ENCODE data around the gene PTCD2.
"Not testable (repeated sequence)": the region's sequence is repeated elsewhere in the genome, so short reads cannot be mapped to it uniquely, and the experiment has no call there.

Gene PTCD2

GRCh38 chr5:72314571-72315172 is 5.5 kb upstream of the PTCD2 start:
- H3K4me1 ChIP-seq (ENCODE audit: control insufficient read depth in 1 of 2, insufficient read depth in 2 of 2, low read length in 2 of 2), result peaks cover 3 to 22% of the 10 kb centered on the region in 2 donors
- no peaks in the 10 kb centered on the region for H3K9me3 ChIP-seq (ENCODE audit: control insufficient read depth in 1 of 2, low read length in 2 of 2)
- H3K27me3 ChIP-seq (ENCODE audit: low read depth, low read length), result no peaks in the 10 kb centered on the region
- no peak overlapping the region for H3K4me3 ChIP-seq (ENCODE audit: low read depth in 1 of 2, low read length in 2 of 2)
- no peak overlapping the region for H3K27ac ChIP-seq (ENCODE audit: low read length)
- H3K36me3 ChIP-seq (ENCODE audit: control insufficient read depth in 1 of 2, insufficient read depth in 2 of 2, low read length in 2 of 2), result peaks cover 5 to 26% of the 10 kb centered on the region in 2 donors

GRCh38 chr5:72319435-72319975 is 668 bp upstream of the PTCD2 start:
- peaks cover 3 to 19% of the 10 kb centered on the region in 2 donors for H3K4me1 ChIP-seq (ENCODE audit: control insufficient read depth in 1 of 2, insufficient read depth in 2 of 2, low read length in 2 of 2)
- peak overlapping the region; percentile 100 for H3K4me3 ChIP-seq (ENCODE audit: low read depth in 1 of 2, low read length in 2 of 2)
- not testable (repeated sequence) for H3K9me3 ChIP-seq (ENCODE audit: control insufficient read depth in 1 of 2, low read length in 2 of 2); H3K27me3 ChIP-seq (ENCODE audit: low read depth, low read length)
- peaks cover 6 to 10% of the 10 kb centered on the region in 2 donors for H3K36me3 ChIP-seq (ENCODE audit: control insufficient read depth in 1 of 2, insufficient read depth in 2 of 2, low read length in 2 of 2)
- H3K27ac ChIP-seq (ENCODE audit: low read length), result peak overlapping the region; percentile 88

- Histone ChIP-seq H3K36me3 (ENCODE audit: control insufficient read depth in 1 of 2, insufficient read depth in 2 of 2, low read length in 2 of 2) (peaks cover 13 to 35% of the 10 kb centered on the region in 2 donors), H3K27ac (ENCODE audit: low read length) (no peak overlapping the region)
Measured at GRCh38 chr5:72324189-72324825, 4.1 kb downstream of the PTCD2 start.

GRCh38 chr5:72325566-72326305 is 5.6 kb downstream of the PTCD2 start:
- Histone ChIP-seq H3K9me3 (ENCODE audit: control insufficient read depth in 1 of 2, low read length in 2 of 2) (no peaks in the 10 kb centered on the region), H3K27ac (ENCODE audit: low read length) (no peak overlapping the region), H3K4me3 (ENCODE audit: low read depth in 1 of 2, low read length in 2 of 2) (no peak overlapping the region), H3K27me3 (ENCODE audit: low read depth, low read length) (no peaks in the 10 kb centered on the region), H3K36me3 (ENCODE audit: control insufficient read depth in 1 of 2, insufficient read depth in 2 of 2, low read length in 2 of 2) (peaks cover 17 to 36% of the 10 kb centered on the region in 2 donors), H3K4me1 (ENCODE audit: control insufficient read depth in 1 of 2, insufficient read depth in 2 of 2, low read length in 2 of 2) (no peaks in the 10 kb centered on the region)

More at GRCh38 chr5:72324189-72324825, 4.1 kb downstream of the PTCD2 start:
- Histone ChIP-seq H3K9me3 (ENCODE audit: control insufficient read depth in 1 of 2, low read length in 2 of 2) (no peaks in the 10 kb centered on the region), H3K27me3 (ENCODE audit: low read depth, low read length) (no peaks in the 10 kb centered on the region), H3K4me1 (ENCODE audit: control insufficient read depth in 1 of 2, insufficient read depth in 2 of 2, low read length in 2 of 2) (peaks cover 0 to 2% of the 10 kb centered on the region in 2 donors), H3K4me3 (ENCODE audit: low read depth in 1 of 2, low read length in 2 of 2) (no peak overlapping the region)

GRCh38 chr5:72326306-72326649 is 6.1 kb downstream of the PTCD2 start:
- H3K4me1 ChIP-seq (ENCODE audit: control insufficient read depth in 1 of 2, insufficient read depth in 2 of 2, low read length in 2 of 2), result no peaks in the 10 kb centered on the region
- no peaks in the 10 kb centered on the region for H3K9me3 ChIP-seq (ENCODE audit: control insufficient read depth in 1 of 2, low read length in 2 of 2)
- no peak overlapping the region for H3K4me3 ChIP-seq (ENCODE audit: low read depth in 1 of 2, low read length in 2 of 2)
- H3K36me3 ChIP-seq (ENCODE audit: control insufficient read depth in 1 of 2, insufficient read depth in 2 of 2, low read length in 2 of 2), result peaks cover 21 to 41% of the 10 kb centered on the region in 2 donors
- H3K27me3 ChIP-seq (ENCODE audit: low read depth, low read length), result no peaks in the 10 kb centered on the region
- H3K27ac ChIP-seq (ENCODE audit: low read length), result no peak overlapping the region

- H3K36me3 ChIP-seq (ENCODE audit: control insufficient read depth in 1 of 2, insufficient read depth in 2 of 2, low read length in 2 of 2), result peaks cover 24 to 46% of the 10 kb centered on the region in 2 donors
- no peaks in the 10 kb centered on the region for H3K4me1 ChIP-seq (ENCODE audit: control insufficient read depth in 1 of 2, insufficient read depth in 2 of 2, low read length in 2 of 2)
- no peak overlapping the region for H3K27ac ChIP-seq (ENCODE audit: low read length)
- no peaks in the 10 kb centered on the region for H3K9me3 ChIP-seq (ENCODE audit: control insufficient read depth in 1 of 2, low read length in 2 of 2)
- H3K27me3 ChIP-seq (ENCODE audit: low read depth, low read length), result no peaks in the 10 kb centered on the region
- no peak overlapping the region for H3K4me3 ChIP-seq (ENCODE audit: low read depth in 1 of 2, low read length in 2 of 2)
Measured at GRCh38 chr5:72328172-72328571, 8.0 kb downstream of the PTCD2 start.

GRCh38 chr5:72330712-72331111 is 10.5 kb downstream of the PTCD2 start:
- Histone ChIP-seq H3K4me3 (ENCODE audit: low read depth in 1 of 2, low read length in 2 of 2) (no peak overlapping the region), H3K27ac (ENCODE audit: low read length) (no peak overlapping the region), H3K27me3 (ENCODE audit: low read depth, low read length) (no peaks in the 10 kb centered on the region), H3K4me1 (ENCODE audit: control insufficient read depth in 1 of 2, insufficient read depth in 2 of 2, low read length in 2 of 2) (no peaks in the 10 kb centered on the region), H3K36me3 (ENCODE audit: control insufficient read depth in 1 of 2, insufficient read depth in 2 of 2, low read length in 2 of 2) (peaks cover 23 to 35% of the 10 kb centered on the region in 2 donors), H3K9me3 (ENCODE audit: control insufficient read depth in 1 of 2, low read length in 2 of 2) (no peaks in the 10 kb centered on the region)

GRCh38 chr5:72337159-72337558 is 17.0 kb downstream of the PTCD2 start:
- peaks cover 21% of the 10 kb centered on the region in 2 donors for H3K36me3 ChIP-seq (ENCODE audit: control insufficient read depth in 1 of 2, insufficient read depth in 2 of 2, low read length in 2 of 2)
- no peaks in the 10 kb centered on the region for H3K27me3 ChIP-seq (ENCODE audit: low read depth, low read length)
- no peaks in the 10 kb centered on the region for H3K9me3 ChIP-seq (ENCODE audit: control insufficient read depth in 1 of 2, low read length in 2 of 2)
- no peak overlapping the region for H3K4me3 ChIP-seq (ENCODE audit: low read depth in 1 of 2, low read length in 2 of 2)
- no peaks in the 10 kb centered on the region for H3K4me1 ChIP-seq (ENCODE audit: control insufficient read depth in 1 of 2, insufficient read depth in 2 of 2, low read length in 2 of 2)
- no peak overlapping the region for H3K27ac ChIP-seq (ENCODE audit: low read length)

GRCh38 chr5:72338689-72339209 is 18.6 kb downstream of the PTCD2 start:
- no peaks in the 10 kb centered on the region for H3K9me3 ChIP-seq (ENCODE audit: control insufficient read depth in 1 of 2, low read length in 2 of 2)
- H3K27ac ChIP-seq (ENCODE audit: low read length), result no peak overlapping the region
- no peaks in the 10 kb centered on the region for H3K4me1 ChIP-seq (ENCODE audit: control insufficient read depth in 1 of 2, insufficient read depth in 2 of 2, low read length in 2 of 2)
- H3K27me3 ChIP-seq (ENCODE audit: low read depth, low read length), result no peaks in the 10 kb centered on the region
- no peak overlapping the region for H3K4me3 ChIP-seq (ENCODE audit: low read depth in 1 of 2, low read length in 2 of 2)
- H3K36me3 ChIP-seq (ENCODE audit: control insufficient read depth in 1 of 2, insufficient read depth in 2 of 2, low read length in 2 of 2), result peaks cover 32 to 34% of the 10 kb centered on the region in 2 donors

GRCh38 chr5:72346398-72346797 is 26.2 kb downstream of the PTCD2 start:
- no peaks in the 10 kb centered on the region for H3K9me3 ChIP-seq (ENCODE audit: control insufficient read depth in 1 of 2, low read length in 2 of 2)
- no peaks in the 10 kb centered on the region for H3K27me3 ChIP-seq (ENCODE audit: low read depth, low read length)
- no peak overlapping the region for H3K27ac ChIP-seq (ENCODE audit: low read length)
- H3K4me1 ChIP-seq (ENCODE audit: control insufficient read depth in 1 of 2, insufficient read depth in 2 of 2, low read length in 2 of 2), result no peaks in the 10 kb centered on the region
- H3K36me3 ChIP-seq (ENCODE audit: control insufficient read depth in 1 of 2, insufficient read depth in 2 of 2, low read length in 2 of 2), result peaks cover 14 to 15% of the 10 kb centered on the region in 2 donors
- no peak overlapping the region for H3K4me3 ChIP-seq (ENCODE audit: low read depth in 1 of 2, low read length in 2 of 2)

- H3K4me1 ChIP-seq (ENCODE audit: control insufficient read depth in 1 of 2, insufficient read depth in 2 of 2, low read length in 2 of 2), result no peaks in the 10 kb centered on the region
- H3K27ac ChIP-seq (ENCODE audit: low read length), result no peak overlapping the region
- peaks cover 9 to 10% of the 10 kb centered on the region in 2 donors for H3K36me3 ChIP-seq (ENCODE audit: control insufficient read depth in 1 of 2, insufficient read depth in 2 of 2, low read length in 2 of 2)
- H3K9me3 ChIP-seq (ENCODE audit: control insufficient read depth in 1 of 2, low read length in 2 of 2), result no peaks in the 10 kb centered on the region
- H3K4me3 ChIP-seq (ENCODE audit: low read depth in 1 of 2, low read length in 2 of 2), result no peak overlapping the region
- no peaks in the 10 kb centered on the region for H3K27me3 ChIP-seq (ENCODE audit: low read depth, low read length)
Measured at GRCh38 chr5:72347801-72348308, 27.7 kb downstream of the PTCD2 start.

Data from muscle layer of duodenum (tissue), 2 donors.